K562 (cell line): Measurements from ENCODE around the gene PPFIBP2. TPM values are rescaled to one million over a fixed set of nuclear protein-coding genes. Genes with fewer than 3 reads are reported as not detected.

Experiments
- ATAC-seq: fragments of 200-7000 bp; cut with Tn5 transposase; 3 replicates; pipeline ENCODE4 v1.9.1; 2020; ENCODE audit warnings: moderate library complexity
- BruUV-seq: library from RNA; stranded (reverse); fragments of 400-500 nt; replicated peaks from 2 replicates; lab custom pipeline; 2021; lab: Mats Ljungman, UMichigan
- CTCF ChIA-PET: fragments of 300-600 bp; formaldehyde crosslinking; extraction: SDS; loops from one replicate; lab custom pipeline; 2021; ENCODE audit warnings: low intra/inter-chr PET ratio; lab: Yijun Ruan, JAX
- POLR2A ChIA-PET: fragments of 300-600, 350-650 bp; sonication (Branson Sonifier 250); formaldehyde crosslinking; extraction: SDS; loops from one replicate; lab custom pipeline; 2021; ENCODE audit warnings: antibody characterized with exemption, inconsistent platforms; lab: Yijun Ruan, JAX
- DNase-seq, 4 experiments: peaks; one replicate each; pipeline versions ENCODE4 v3.0.0 to v3.0.0-alpha.2; 2011 to 2018; ENCODE audit warnings: low spot score in 3 of 4, mixed read lengths in 3 of 4; ENCODE audit errors: extremely low read depth in 1 of 4
- FAIRE-seq: peaks from 2 replicates; lab custom pipeline; 2011; peaks lifted over from hg19 to GRCh38; lab: Jason Lieb, UNC
- H2AFZ ChIP-seq: 2 replicates; pipeline ENCODE4 v1.6.0; 2011; ENCODE audit warnings: low read depth, low read length, control low read depth, inconsistent platforms
- H3K27ac ChIP-seq: fragments of 200-600 bp; 3 replicates; pipeline ENCODE4 v1.8.0; 2011; ENCODE audit warnings: low read depth, mild to moderate bottlenecking, control low read depth, inconsistent platforms, low read length, moderate library complexity, mixed read lengths; ENCODE audit errors: extremely low read depth
- H3K27me3 ChIP-seq, 2 experiments: fragments of 300-600 bp in 1 of 2; 2 replicates in 1 of 2; 3 replicates in 1 of 2; pipeline versions ENCODE4 v1.6.0 to v1.8.0; 2011; ENCODE audit warnings: inconsistent platforms in 2 of 2, low read length in 2 of 2, mild to moderate bottlenecking in 1 of 2, mixed read lengths in 1 of 2, moderate library complexity in 1 of 2; ENCODE audit not compliant: control insufficient read depth in 2 of 2, insufficient read depth in 2 of 2
- H3K36me3 ChIP-seq: fragments of 300-600 bp; 3 replicates; pipeline ENCODE4 v1.8.0; 2011; ENCODE audit warnings: mild to moderate bottlenecking, low read length, inconsistent platforms; ENCODE audit not compliant: control insufficient read depth, insufficient read depth
- H3K4me1 ChIP-seq, 2 experiments: fragments of 200-600 bp in 1 of 2; replicated peaks in 1 of 2; 2 replicates in 1 of 2; 3 replicates in 1 of 2; pipeline versions ENCODE4 v1.5.1 to v1.8.0; 2011; ENCODE audit warnings: inconsistent platforms in 2 of 2, low read length in 2 of 2, mild to moderate bottlenecking in 1 of 2, mixed read lengths in 1 of 2, moderate library complexity in 1 of 2; ENCODE audit not compliant: control insufficient read depth in 2 of 2, insufficient read depth in 2 of 2
- H3K4me2 ChIP-seq: 2 replicates; pipeline ENCODE4 v1.6.1; 2011; ENCODE audit warnings: low read length, control low read depth, inconsistent platforms, mixed read lengths; ENCODE audit not compliant: insufficient read depth
- H3K4me3 ChIP-seq: fragments of 200-600 bp; sonication (generic), shearing (Covaris generic); 2 replicates; pipeline ENCODE4 v1.5.1; 2016; ENCODE audit warnings: control low read depth, inconsistent platforms
- H3K79me2 ChIP-seq: fragments of 200-600 bp; 3 replicates; pipeline ENCODE4 v1.8.0; 2011; ENCODE audit warnings: low read length, inconsistent platforms; ENCODE audit not compliant: control insufficient read depth, insufficient read depth
- H3K9ac ChIP-seq, 2 experiments: 2 replicates each; pipeline versions ENCODE4 v1.6.0 to v1.6.1; 2011; ENCODE audit warnings: low read depth in 2 of 2, low read length in 2 of 2, control low read depth in 1 of 2, inconsistent platforms in 1 of 2, mild to moderate bottlenecking in 1 of 2, mixed read lengths in 1 of 2; ENCODE audit not compliant: insufficient read depth in 1 of 2
- H3K9me1 ChIP-seq: one replicate; pipeline ENCODE4 v1.6.0; 2011; ENCODE audit warnings: inconsistent platforms, mild to moderate bottlenecking, low read length, moderate library complexity; ENCODE audit not compliant: control insufficient read depth, insufficient read depth
- H3K9me3 ChIP-seq: replicated peaks from 2 replicates; pipeline ENCODE4 v1.5.1; 2011; ENCODE audit warnings: low read depth, low read length, inconsistent platforms; ENCODE audit not compliant: control insufficient read depth, insufficient read depth
- H4K20me1 ChIP-seq: replicated peaks from 2 replicates; pipeline ENCODE4 v1.6.1; 2011; ENCODE audit warnings: low read length, inconsistent platforms, mixed read lengths; ENCODE audit not compliant: control insufficient read depth, insufficient read depth
- CREB1 ChIP-seq, 2 experiments: sonication (generic) in 1 of 2; formaldehyde crosslinking in 1 of 2; IDR thresholded peaks; 2 replicates each; pipeline versions ENCODE4 v1.6.1 to v1.8.0; 2012 to 2022; ENCODE audit warnings: inconsistent platforms in 1 of 2, mild to moderate bottlenecking in 1 of 2, missing genetic modification reagents in 1 of 2, moderate library complexity in 1 of 2
- CTBP1 ChIP-seq: fragments of 450-650 bp; IDR thresholded peaks from 2 replicates; pipeline ENCODE4 v1.6.1; 2016; ENCODE audit warnings: borderline replicate concordance
- FOXJ3 ChIP-seq: sonication (generic); formaldehyde crosslinking; IDR thresholded peaks from 2 replicates; pipeline ENCODE4 v1.4.0; 2020; ENCODE audit warnings: mild to moderate bottlenecking, missing genetic modification reagents
- FOXK2 ChIP-seq, 2 experiments: fragments of 450-650 bp; IDR thresholded peaks in 1 of 2; conservative IDR thresholded peaks in 1 of 2; 2 replicates each; pipeline ENCODE4 v1.6.1; 2016; ENCODE audit warnings: low read depth in 2 of 2, mild to moderate bottlenecking in 1 of 2
- GATA2 ChIP-seq: sonication (generic); formaldehyde crosslinking; IDR thresholded peaks from 2 replicates; pipeline ENCODE4 v1.4.0; 2020; ENCODE audit warnings: mild to moderate bottlenecking, missing genetic modification reagents
- HCFC1 ChIP-seq: IDR thresholded peaks from 2 replicates; pipeline ENCODE4 v1.6.1; 2012; ENCODE audit warnings: low read depth, low read length, improper control_type of control experiment
- MEF2D ChIP-seq: conservative IDR thresholded peaks from 2 replicates; pipeline ENCODE4 v1.6.1; 2016; ENCODE audit warnings: low read depth, missing genetic modification characterization, missing compliant biosample characterization
- NR4A1 ChIP-seq, 2 experiments: fragments of 250-450 bp in 1 of 2; fragments of 450-650 bp in 1 of 2; sonication (Bioruptor Pico) in 1 of 2; IDR thresholded peaks; 2 replicates each; pipeline versions ENCODE4 v1.4.0 to v1.6.1; 2016 to 2020; ENCODE audit warnings: mild to moderate bottlenecking in 2 of 2, missing compliant biosample characterization in 1 of 2, missing genetic modification characterization in 1 of 2, moderate library complexity in 1 of 2
- POLR3A ChIP-seq: IDR thresholded peaks from 2 replicates; pipeline ENCODE4 v1.6.1; 2011; ENCODE audit warnings: borderline replicate concordance, mild to moderate bottlenecking, moderate library complexity; ENCODE audit not compliant: insufficient read length, insufficient read depth; ENCODE audit errors: extremely low read depth
- TAF9B ChIP-seq: fragments of 450-650 bp; IDR thresholded peaks from 2 replicates; pipeline ENCODE4 v1.6.1; 2018; ENCODE audit warnings: mild to moderate bottlenecking; ENCODE audit not compliant: partially characterized antibody
- TFE3 ChIP-seq: fragments of 450-650 bp; formaldehyde crosslinking; IDR thresholded peaks from 2 replicates; pipeline ENCODE4 v1.4.0; 2020; ENCODE audit warnings: mild to moderate bottlenecking, mixed read lengths
- TRIM28 ChIP-seq: fragments of 450-650 bp; IDR thresholded peaks from 2 replicates; pipeline ENCODE4 v1.6.1; 2017
- ZNF445 ChIP-seq: fragments of 250-450 bp; sonication (Bioruptor Pico); IDR thresholded peaks from 2 replicates; pipeline ENCODE4 v1.4.0; 2020; ENCODE audit warnings: low read depth, mild to moderate bottlenecking, moderate library complexity
- WGBS: fragments of 100-300 bp; shearing (Covaris generic); methylation state at CpG from one replicate; pipeline ENCODE4 v1.1.6; 2016; ENCODE audit warnings: low coverage, mixed read lengths; ENCODE audit not compliant: insufficient coverage; ENCODE audit errors: missing lambda C conversion rate; 5-methylcytosine and 5-hydroxymethylcytosine counted together
- in situ Hi-C: fragments of 300-500 bp; cut with MboI; formaldehyde crosslinking; loops from 4 replicates; pipeline ENCODE4 v1.15.0; 2018; ENCODE audit warnings: inconsistent platforms, mixed read lengths
- intact Hi-C: fragments of 100-400 bp; cut with micrococcal nuclease; formaldehyde crosslinking; loops from 2 replicates; pipeline ENCODE4 v1.14.2; 2022
- polyA plus RNA-seq, 8 experiments: library from polyadenylated mRNA; depleted of rRNA in 4 of 8; stranded (reverse) in 5 of 8; unstranded in 3 of 8; fragments of >200 nt; fragmentation: Nextera tagmentation in 2 of 8; fragmentation: Illumina TruSeq in 1 of 8; extraction: Ambion mirVana in 2 of 8; extraction: Trizol in 1 of 8; gene quantifications; 2 replicates each; pipeline versions ENCODE4 v1.2.1 to v1.2.3, GENCODE V29; 2011 to 2014; ENCODE audit warnings: inconsistent platforms in 1 of 8, missing spikeins in 1 of 8
- total RNA-seq, 7 experiments: library from RNA; depleted of rRNA in 6 of 7; stranded (reverse); fragments of >200 nt in 6 of 7; fragmentation: Illumina TruSeq in 2 of 7; extraction: Trizol in 2 of 7; gene quantifications; 2 replicates each; pipeline versions ENCODE4 v1.2.1 to v1.2.3, GENCODE V29; 2011 to 2021; ENCODE audit warnings: low replicate concordance in 1 of 7
- TF ChIP-seq, protein P1 (sequence below): sonication (generic); formaldehyde crosslinking; IDR thresholded peaks from 2 replicates; pipeline ENCODE4 v1.8.1; 2023; ENCODE audit warnings: mild to moderate bottlenecking, missing genetic modification reagents
- TF ChIP-seq, protein P2 (sequence below): fragments of 200-400 bp; formaldehyde crosslinking; IDR thresholded peaks from 2 replicates; pipeline ENCODE4 v1.6.1; 2017; ENCODE audit warnings: mild to moderate bottlenecking, low read depth, low read length, moderate library complexity

Gene PPFIBP2
- total and polyA plus RNA-seq, 9 of the 15 experiments (the other 6 are each of a cell fraction or from before 2014, with no cell fraction given) = 0.18 to 3.4 (median 1.2) TPM

GRCh38 chr11:7609015-7609414 is 95.2 kb downstream of the PPFIBP2 start:
- DNase-seq = no peak
- Histone ChIP-seq H3K9me1 (no peaks in the 10 kb centered on the region), H3K9ac (no peak overlapping the region), H3K27me3 (no peaks in the 10 kb centered on the region; a peak in 1 of 5 replicates), H4K20me1 (no peaks in the 10 kb centered on the region), H3K9me3 (no peaks in the 10 kb centered on the region), H3K4me2 (no peak overlapping the region), H2AFZ (no peak overlapping the region), H3K36me3 (no peaks in the 10 kb centered on the region), H3K27ac (no peak overlapping the region), H3K4me1 (no peaks in the 10 kb centered on the region; a peak in 1 of 5 replicates), H3K4me3 (no peak overlapping the region), H3K79me2 (no peaks in the 10 kb centered on the region)
- in situ Hi-C loops = no loop called here
- no TSS peak for BruUV-seq
- POLR2A ChIA-PET = no interaction called here
- intact Hi-C loops = no loop called here
- FAIRE-seq = no peak
- 2% methylated on average over 4 of the region's 4 CpGs for WGBS
- TF ChIP-seq NR4A1 (CRISPR knock-in tag; IDR thresholded peaks at IDR 0.05) (no peak), NR4A1 (tag; IDR thresholded peaks at IDR 0.05) (no peak), HCFC1 (no peak), ZNF445 (CRISPR knock-in tag) (no peak), TRIM28 (no peak), TFE3 (CRISPR knock-in tag) (no peak), CREB1 (IDR thresholded peaks at IDR 0.05) (no peak), CREB1 (CRISPR knock-in tag; IDR thresholded peaks at IDR 0.05) (no peak), GATA2 (CRISPR knock-in tag) (no peak), FOXK2 (conservative IDR thresholded peaks at IDR 0.05 in 1 of 2, IDR thresholded peaks at IDR 0.05 in 1 of 2; ENCODE audit: low read depth in 2 of 2) (no peak), CTBP1 (no peak), POLR3A (no peak), MEF2D (no peak), FOXJ3 (CRISPR knock-in tag) (no peak), TAF9B (no peak)
- TF ChIP-seq, protein P1, sequence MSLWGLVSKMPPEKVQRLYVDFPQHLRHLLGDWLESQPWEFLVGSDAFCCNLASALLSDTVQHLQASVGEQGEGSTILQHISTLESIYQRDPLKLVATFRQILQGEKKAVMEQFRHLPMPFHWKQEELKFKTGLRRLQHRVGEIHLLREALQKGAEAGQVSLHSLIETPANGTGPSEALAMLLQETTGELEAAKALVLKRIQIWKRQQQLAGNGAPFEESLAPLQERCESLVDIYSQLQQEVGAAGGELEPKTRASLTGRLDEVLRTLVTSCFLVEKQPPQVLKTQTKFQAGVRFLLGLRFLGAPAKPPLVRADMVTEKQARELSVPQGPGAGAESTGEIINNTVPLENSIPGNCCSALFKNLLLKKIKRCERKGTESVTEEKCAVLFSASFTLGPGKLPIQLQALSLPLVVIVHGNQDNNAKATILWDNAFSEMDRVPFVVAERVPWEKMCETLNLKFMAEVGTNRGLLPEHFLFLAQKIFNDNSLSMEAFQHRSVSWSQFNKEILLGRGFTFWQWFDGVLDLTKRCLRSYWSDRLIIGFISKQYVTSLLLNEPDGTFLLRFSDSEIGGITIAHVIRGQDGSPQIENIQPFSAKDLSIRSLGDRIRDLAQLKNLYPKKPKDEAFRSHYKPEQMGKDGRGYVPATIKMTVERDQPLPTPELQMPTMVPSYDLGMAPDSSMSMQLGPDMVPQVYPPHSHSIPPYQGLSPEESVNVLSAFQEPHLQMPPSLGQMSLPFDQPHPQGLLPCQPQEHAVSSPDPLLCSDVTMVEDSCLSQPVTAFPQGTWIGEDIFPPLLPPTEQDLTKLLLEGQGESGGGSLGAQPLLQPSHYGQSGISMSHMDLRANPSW (CRISPR knock-in tag) = no peak
- TF ChIP-seq, protein P2, sequence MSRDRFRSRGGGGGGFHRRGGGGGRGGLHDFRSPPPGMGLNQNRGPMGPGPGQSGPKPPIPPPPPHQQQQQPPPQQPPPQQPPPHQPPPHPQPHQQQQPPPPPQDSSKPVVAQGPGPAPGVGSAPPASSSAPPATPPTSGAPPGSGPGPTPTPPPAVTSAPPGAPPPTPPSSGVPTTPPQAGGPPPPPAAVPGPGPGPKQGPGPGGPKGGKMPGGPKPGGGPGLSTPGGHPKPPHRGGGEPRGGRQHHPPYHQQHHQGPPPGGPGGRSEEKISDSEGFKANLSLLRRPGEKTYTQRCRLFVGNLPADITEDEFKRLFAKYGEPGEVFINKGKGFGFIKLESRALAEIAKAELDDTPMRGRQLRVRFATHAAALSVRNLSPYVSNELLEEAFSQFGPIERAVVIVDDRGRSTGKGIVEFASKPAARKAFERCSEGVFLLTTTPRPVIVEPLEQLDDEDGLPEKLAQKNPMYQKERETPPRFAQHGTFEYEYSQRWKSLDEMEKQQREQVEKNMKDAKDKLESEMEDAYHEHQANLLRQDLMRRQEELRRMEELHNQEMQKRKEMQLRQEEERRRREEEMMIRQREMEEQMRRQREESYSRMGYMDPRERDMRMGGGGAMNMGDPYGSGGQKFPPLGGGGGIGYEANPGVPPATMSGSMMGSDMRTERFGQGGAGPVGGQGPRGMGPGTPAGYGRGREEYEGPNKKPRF = no peak
- CTCF ChIA-PET = no interaction called here
- ATAC-seq = no peak
